ENCODE data around the gene KLC4.
"Not testable (repeated sequence)": the region's sequence is repeated elsewhere in the genome, so short reads cannot be mapped to it uniquely, and the experiment has no call there.

The KLC4 gene

GRCh38 chr6:43074847-43075669, 15.6 kb downstream of the KLC4 start:
- DNase-seq = no peak

GRCh38 chr6:43075670-43076463, 16.4 kb downstream of the KLC4 start, which contains the start of gene PTK7:
TSS of gene PTK7 (plus strand) at chr6:43076314. CDS start at chr6:43076489, 175 bp downstream.
- DNase-seq = no peak

- no peak for DNase-seq
These were observed 17.3 kb downstream of the KLC4 start for GRCh38 chr6:43076464-43077332.

GRCh38 chr6:43077333-43077809, 17.9 kb downstream of the KLC4 start:
- DNase-seq = no peak

GRCh38 chr6:43077981-43078511, 18.6 kb downstream of the KLC4 start:
- DNase-seq = no peak

- DNase-seq = no peak
These were observed 19.3 kb downstream of the KLC4 start for GRCh38 chr6:43078691-43079090.

GRCh38 chr6:43081043-43081442, 21.6 kb downstream of the KLC4 start:
- no peak for DNase-seq

- DNase-seq = not testable (repeated sequence)
These were observed 22.5 kb downstream of the KLC4 start for GRCh38 chr6:43081922-43082321.

- DNase-seq = no peak
These were observed 23.6 kb downstream of the KLC4 start for GRCh38 chr6:43082806-43083655.

- no peak for DNase-seq
These were observed 26.7 kb downstream of the KLC4 start for GRCh38 chr6:43086022-43086658.

- DNase-seq = no peak
These were observed 29.2 kb downstream of the KLC4 start for GRCh38 chr6:43088654-43089056.

- DNase-seq = no peak
These were observed 30.0 kb downstream of the KLC4 start for GRCh38 chr6:43089467-43089866.

GRCh38 chr6:43089874-43090558, 30.6 kb downstream of the KLC4 start:
- no peak for DNase-seq

- no peak for DNase-seq
These were observed 31.1 kb downstream of the KLC4 start for GRCh38 chr6:43090559-43090956.

GRCh38 chr6:43091020-43091419, 31.6 kb downstream of the KLC4 start:
- no peak for DNase-seq

GRCh38 chr6:43091436-43091991, 32.1 kb downstream of the KLC4 start:
- DNase-seq = no peak

- DNase-seq = no peak
These were observed 33.2 kb downstream of the KLC4 start for GRCh38 chr6:43092635-43093034.

- no peak for DNase-seq
These were observed 34.2 kb downstream of the KLC4 start for GRCh38 chr6:43093436-43094289.

GRCh38 chr6:43095939-43096338, 36.5 kb downstream of the KLC4 start:
- no peak for DNase-seq
